Ureter (tissue), 1 donor: ENCODE data around the gene HOXB6. TPM values are rescaled to one million over a fixed set of nuclear protein-coding genes. Genes with fewer than 3 reads are reported as not detected.
A peak's percentile ranks its signal among the peaks of the same experiment; 100 is the strongest.

Experiments
- DNase-seq: peaks from one replicate; pipeline ENCODE4 v3.0.0-alpha.2; 2020; ENCODE audit warnings: low spot score
- total RNA-seq: library from RNA; stranded (reverse); gene quantifications from one replicate; pipeline ENCODE4 v1.2.4, GENCODE V29; 2023
- donor health status: DM: yes; HTN: yes; CAD: no.

The HOXB6 gene
- total RNA-seq, 1 donor from 2014 or later = 111 TPM

DNA sequence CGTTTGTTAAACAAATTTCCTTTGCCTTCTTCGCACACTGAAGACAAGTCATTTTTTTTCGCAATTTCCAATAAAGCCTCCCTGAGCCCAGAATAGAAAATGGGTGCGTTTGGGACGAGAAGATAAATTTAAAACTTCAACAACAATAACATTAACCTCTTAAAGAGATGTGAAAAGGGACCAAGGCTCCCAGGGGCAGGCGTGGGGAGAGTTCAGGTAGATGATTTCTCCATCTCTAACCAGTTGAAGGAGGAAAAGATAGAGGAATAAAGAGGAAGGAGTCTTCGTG lies 25.4 kb downstream of the HOXB6 start:
- no peak for DNase-seq

DNA sequence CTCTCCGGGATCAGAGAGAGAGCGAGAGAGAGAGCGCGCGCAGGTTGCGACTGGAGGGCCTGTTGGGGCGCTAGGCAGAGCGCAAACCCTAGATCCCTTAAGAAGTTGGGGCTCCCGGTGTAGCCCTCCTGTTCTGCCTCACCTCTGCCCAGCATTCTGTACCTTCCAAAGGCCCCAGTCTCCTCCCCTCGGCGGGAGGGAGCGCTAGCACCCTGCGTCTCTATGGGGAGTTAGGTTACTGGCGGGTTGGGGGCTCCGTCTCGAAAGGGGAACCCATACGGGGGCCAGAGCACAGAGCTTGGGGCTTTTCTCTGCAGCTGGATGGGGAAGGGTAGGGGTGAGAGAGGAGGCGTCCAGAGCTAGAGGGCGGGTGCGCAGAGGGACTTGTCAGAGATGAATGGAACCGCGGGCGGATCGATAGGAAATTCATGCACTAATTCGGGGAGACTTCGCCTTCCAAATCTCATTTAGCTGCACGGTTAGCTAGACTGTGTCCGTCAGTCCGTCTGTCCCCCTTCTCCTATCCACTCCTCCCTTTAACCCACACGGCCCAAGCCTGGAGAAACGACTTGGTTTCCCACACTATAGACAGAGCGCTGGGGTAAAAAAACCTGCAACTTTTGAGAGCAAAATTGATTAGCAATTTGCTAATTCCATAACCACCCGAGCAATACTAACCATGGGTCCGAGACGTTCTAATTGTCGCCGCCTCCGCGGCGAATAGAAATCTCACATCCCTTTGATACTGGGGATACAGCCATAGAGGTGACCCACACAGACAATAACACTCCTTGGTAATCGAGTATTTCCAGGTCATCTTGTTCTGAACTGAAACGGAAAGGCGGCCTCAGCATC lies 25.9 kb downstream of the HOXB6 start:
- no peak for DNase-seq

DNA sequence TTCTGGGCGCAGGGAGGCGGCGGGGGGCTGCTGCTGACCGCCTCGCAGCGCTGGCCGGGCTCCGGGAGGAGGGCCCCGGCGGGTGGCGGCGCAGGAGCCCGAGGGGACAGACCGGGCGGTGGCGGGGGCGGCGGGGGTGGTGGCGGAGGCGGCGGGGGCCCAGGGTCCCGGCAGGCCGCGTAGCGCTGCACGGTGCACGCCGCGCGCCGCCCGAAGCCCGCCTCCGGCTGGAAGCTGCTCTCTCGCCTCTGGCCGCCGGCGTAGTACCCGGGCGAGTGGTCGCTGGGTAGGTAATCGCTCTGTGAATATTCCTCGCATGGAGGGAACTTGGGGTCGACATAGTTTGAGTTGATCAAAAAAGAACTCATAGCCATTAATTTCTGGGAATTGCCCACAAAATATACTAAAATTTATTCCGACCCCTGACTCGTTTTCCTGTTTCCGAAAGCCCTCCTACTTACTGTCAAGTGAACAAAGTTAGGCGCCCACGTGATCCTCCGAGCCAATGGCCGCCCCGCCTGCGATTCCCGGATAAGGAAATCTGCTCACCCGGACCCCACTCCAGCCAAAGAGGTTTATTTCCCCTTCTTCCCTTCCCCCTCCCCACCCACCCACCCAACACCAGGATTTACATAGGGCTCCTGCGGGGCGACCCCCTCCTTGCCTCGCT lies 26.7 kb downstream of the HOXB6 start, which contains the start of gene HOXB4:
Gene HOXB4 (minus strand): TSS at position 405 of the 670 bp plus-strand sequence. CDS start 31 bp downstream, at position 374.
- peak; percentile 89 for DNase-seq

- DNase-seq = no peak
These were observed 27.3 kb downstream of the HOXB6 start for GRCh38 chr17:48577330-48577945.

DNA sequence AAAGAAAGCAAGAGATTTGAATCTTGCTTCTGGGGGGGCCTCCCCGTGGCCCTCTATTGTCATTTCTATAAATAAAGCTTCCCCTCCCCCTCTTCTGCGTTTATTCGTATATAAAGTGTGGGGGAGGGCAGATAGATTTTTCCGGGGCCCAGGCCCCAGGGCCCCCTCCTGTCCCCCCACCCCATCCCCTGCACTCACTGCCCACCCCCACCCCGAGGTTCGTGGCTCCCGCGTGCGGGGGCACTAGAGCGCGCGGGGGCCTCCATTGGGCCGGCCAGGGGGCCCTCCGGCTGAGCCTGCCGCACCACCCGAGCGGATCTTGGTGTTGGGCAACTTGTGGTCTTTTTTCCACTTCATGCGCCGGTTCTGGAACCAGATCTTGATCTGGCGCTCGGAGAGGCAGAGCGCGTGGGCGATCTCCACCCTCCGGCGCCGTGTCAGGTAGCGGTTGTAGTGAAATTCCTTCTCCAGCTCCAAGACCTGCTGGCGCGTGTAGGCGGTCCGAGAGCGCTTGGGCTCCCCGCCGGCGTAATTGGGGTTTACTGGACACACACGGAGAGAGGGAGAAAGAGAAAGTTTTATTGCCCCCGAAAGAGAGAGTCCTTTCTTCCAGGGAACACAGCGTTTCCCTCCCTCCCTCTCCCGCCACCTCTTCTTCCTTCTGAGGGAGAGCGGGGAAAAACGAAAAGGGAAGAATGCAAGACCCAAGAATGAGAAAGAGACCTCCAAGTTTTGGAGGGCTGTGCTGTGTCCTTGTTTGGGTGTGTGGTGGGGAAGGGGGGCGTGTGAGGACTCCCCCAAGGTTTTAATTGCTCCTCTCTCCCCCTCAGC lies 28.1 kb downstream of the HOXB6 start:
- no peak for DNase-seq

DNA sequence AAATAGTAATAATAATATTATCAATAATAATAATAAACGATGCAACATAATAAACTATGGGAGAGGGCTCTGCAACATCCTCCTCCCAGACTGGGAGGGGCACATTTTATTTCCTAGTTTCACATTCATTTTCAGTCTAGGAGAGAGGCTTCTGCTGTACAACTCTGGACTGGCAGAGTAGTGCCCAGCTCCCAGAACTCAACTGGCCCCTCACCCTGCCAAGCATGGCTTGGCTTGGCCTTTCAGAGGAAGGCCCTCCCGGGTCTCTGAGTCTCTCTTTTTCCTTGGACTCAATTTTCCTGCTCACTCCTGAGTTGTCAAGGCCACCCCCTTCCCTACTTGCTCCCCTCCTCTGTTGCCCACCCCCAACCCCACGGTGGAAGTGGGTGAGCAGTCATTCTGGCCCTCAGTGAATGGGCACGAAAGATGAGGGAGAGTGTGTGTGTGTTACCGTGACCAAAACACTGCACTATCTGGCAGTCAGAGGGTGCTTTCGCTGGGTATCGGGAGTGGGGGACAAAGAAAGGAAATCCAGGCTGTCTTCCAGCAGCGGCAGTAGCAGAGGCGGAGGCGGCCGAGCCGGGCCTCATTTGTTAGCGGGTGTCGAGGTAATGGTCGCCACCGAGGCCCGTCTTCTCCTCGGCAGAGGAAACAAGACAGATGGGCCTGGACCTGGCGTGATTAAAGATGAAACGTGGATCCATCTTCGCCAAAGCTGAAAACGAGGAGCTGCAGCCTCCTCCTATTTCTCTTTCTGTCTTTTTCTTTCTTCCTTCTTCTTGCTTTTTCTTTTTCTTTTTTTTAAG lies 28.9 kb downstream of the HOXB6 start:
- no peak for DNase-seq

- DNase-seq = no peak
These were observed 29.7 kb downstream of the HOXB6 start for GRCh38 chr17:48575066-48575582.

DNA sequence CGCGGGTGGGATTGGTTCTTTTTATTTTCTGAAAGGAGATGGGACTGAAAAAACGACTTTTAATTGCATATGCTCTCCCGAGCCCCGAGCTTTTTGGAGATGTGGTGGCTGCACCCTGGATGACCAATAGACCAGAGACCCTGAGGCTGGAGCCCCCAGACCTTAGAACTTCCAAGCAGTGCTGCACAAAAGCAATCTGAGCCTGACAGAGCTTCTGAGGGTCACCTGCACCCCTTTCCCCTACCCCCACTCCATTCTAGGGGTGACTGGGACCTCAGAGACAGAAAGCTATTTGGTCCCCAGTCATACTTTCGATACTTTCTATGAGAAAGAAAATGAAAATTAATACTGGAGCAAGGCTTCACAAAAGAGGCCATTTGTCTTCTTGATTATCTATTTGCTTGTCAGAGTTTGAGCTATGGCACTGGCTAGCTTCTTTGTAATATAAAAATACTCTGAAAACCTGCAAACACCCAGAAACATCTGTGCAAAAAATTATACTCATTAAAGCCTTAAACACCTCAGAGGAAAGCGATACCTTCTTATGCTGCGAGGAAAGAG lies 30.2 kb downstream of the HOXB6 start:
- DNase-seq = no peak

DNA sequence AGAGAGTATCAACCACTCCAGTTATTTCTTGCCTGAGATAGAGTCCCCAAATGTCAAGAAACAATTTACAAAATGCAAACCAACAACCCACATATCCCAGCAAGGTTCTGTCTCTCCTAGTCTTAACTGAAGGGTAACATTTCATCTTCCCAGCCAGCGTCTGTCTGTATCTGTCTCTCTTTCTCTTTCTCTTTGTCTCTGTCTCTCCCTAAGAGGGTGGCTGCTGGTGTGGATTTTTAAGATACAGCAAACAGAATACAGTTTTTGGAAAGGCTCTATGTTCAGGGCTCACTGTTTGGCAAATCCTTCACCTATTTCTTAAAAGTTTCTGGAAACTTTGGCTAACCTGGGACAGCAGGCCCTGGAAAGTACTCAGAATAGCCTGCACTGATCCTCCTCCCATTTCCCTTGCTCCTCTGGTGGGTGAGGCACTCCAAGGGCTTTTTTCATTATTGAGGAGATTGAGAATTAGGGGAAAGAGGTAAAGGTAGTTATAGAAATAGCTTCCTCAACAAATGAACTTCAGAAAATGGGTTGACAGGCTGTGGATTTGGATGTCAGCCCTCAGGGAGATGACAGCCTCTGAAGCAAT lies 32.9 kb downstream of the HOXB6 start:
- DNase-seq = no peak

- DNase-seq = no peak
These were observed 33.6 kb downstream of the HOXB6 start for GRCh38 chr17:48571024-48571818.

DNA sequence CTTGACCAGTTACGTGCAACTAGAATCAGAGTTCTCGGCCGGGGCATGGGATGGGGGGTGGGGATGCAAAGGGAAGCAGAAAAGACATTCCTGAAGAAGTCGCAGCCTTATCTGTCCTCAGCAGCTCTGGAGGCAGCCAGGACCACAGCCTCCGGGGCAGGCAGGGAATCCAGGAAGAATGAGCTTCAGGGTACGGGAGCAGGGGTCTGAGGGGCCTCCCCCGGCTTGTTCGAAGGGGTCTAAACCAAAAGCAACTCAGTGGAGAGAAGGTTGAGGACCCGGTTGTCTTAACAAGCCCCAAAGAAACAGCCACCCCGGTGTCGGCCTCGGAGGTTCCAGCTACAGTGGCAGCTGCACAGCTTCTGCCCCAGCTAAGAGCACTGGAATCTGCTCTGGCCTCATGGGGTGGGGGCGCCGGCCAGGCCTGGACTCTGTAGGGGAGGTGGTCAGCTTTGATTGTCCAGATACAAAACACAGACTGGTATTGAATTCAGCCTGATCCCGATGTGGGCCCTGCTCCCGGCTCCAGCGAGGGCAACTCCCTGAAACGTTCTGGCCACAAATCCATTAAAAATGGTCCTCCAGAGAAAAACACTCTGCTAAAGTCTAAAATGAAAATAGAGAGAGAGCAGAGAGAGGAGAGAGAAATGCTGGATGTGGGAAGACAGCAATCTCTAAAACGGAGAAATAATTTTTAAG lies 34.3 kb downstream of the HOXB6 start:
- DNase-seq = no peak

- no peak for DNase-seq
These were observed 35.0 kb downstream of the HOXB6 start for GRCh38 chr17:48569674-48570324.

GRCh38 chr17:48569240-48569582 lies 35.6 kb downstream of the HOXB6 start:
- no peak for DNase-seq

DNA sequence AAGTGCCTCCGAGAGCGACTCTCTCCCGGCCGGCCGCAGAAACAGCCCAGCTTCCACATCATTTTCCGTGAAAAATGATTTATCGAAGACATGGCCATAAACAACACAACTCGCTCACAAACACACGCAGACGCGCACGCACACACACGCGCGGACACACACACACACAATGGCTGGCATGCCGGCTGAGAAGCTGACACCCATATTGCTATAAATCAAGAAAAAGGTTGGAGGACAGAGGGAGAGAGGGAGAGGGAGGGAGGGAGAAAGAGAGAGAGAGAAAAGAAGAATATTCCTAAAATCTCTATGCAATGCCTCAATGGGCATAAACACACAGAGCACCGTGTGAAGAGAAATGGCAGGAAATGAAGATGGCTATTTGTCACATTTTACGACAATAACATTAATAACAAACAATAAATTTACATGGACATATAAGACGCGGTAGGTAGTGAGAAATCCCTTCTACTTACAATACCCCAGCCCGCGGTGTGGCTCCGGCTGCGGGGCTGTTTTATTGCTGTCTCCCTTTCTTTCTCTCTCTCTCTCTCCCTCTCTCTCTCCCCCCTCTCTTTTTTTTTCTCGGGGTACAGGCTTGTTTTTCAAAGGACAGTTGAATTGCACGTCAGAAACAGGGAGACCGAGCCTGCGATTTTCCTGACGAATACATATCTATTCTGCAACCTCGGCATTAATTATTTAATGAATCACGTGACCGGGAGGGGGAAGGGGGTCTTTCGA lies 36.1 kb downstream of the HOXB6 start:
- DNase-seq = no peak

- DNase-seq = no peak
These were observed 37.0 kb downstream of the HOXB6 start for GRCh38 chr17:48567646-48568354.

- no peak for DNase-seq
These were observed 37.6 kb downstream of the HOXB6 start for GRCh38 chr17:48567209-48567608.

DNA sequence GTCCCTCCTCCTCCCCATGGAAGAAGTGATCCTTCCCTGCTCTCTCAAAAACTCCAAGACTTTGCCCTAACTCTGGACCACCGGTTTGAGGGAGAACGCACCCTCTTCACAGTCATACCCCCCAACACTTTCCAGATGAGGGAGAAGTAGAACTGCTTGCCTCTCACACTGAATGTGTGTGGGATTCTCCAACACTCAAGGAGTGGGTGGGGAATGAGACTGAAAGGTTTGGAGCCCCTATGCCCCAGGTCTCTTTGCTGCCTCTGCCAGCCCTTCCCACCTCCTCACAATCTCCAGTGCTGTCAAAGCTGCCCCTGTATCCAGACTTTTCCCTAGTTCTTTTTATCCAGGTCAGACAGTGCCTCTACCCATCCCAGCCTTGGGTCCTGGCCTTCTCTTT lies 38.1 kb downstream of the HOXB6 start:
- DNase-seq = no peak
